Right atrium auricular region (tissue), 2 donors: Measurements from ENCODE around the gene MYCT1. TPM values are rescaled to one million over a fixed set of nuclear protein-coding genes. Genes with fewer than 3 reads are reported as not detected.
A peak's percentile ranks its signal among the peaks of the same experiment; 100 is the strongest.

Source experiments
- DNase-seq: peaks from one replicate; pipeline ENCODE4 v3.0.0-alpha.2; 2019; ENCODE audit warnings: low spot score
- H3K27ac ChIP-seq, 2 donors: fragments of 200-600 bp; sonication (generic); 1 replicate in 1 of 2; 2 replicates in 1 of 2; pipeline ENCODE4 v1.5.1; 2016 to 2019
- H3K27me3 ChIP-seq, 2 donors: fragments of 200-600 bp; sonication (generic); one replicate each; pipeline versions ENCODE4 v1.5.1 to v1.6.0; 2017 to 2019
- H3K36me3 ChIP-seq: fragments of 200-600 bp; sonication (generic); one replicate; pipeline ENCODE4 v1.5.1; 2016
- H3K4me1 ChIP-seq, 2 donors: fragments of 200-600 bp; sonication (generic); one replicate each; pipeline versions ENCODE4 v1.5.1 to v1.6.0; 2017 to 2019
- H3K4me3 ChIP-seq, 2 donors: fragments of 200-600 bp; sonication (generic); 1 replicate in 1 of 2; 2 replicates in 1 of 2; pipeline ENCODE4 v1.5.1; 2017 to 2019; ENCODE audit warnings: mild to moderate bottlenecking in 1 of 2, moderate library complexity in 1 of 2
- H3K9me3 ChIP-seq, 2 donors: fragments of 200-600 bp; sonication (generic); one replicate each; pipeline ENCODE4 v1.5.1; 2019
- total RNA-seq, 2 donors: library from RNA; depleted of rRNA; stranded (reverse); fragments of >200 nt; gene quantifications; one replicate each; pipeline ENCODE4 v1.1.0, GENCODE V29; 2016
- TF ChIP-seq, protein P1 (sequence below), 2 donors: fragments of 200-600 bp; sonication (generic); IDR thresholded peaks; one replicate each; pipeline ENCODE4 v1.5.1; 2019; ENCODE audit warnings: antibody characterized with exemption in 2 of 2

The MYCT1 gene
- total RNA-seq, 2 donors from 2014 or later = 8.1 to 15.0 TPM

DNA sequence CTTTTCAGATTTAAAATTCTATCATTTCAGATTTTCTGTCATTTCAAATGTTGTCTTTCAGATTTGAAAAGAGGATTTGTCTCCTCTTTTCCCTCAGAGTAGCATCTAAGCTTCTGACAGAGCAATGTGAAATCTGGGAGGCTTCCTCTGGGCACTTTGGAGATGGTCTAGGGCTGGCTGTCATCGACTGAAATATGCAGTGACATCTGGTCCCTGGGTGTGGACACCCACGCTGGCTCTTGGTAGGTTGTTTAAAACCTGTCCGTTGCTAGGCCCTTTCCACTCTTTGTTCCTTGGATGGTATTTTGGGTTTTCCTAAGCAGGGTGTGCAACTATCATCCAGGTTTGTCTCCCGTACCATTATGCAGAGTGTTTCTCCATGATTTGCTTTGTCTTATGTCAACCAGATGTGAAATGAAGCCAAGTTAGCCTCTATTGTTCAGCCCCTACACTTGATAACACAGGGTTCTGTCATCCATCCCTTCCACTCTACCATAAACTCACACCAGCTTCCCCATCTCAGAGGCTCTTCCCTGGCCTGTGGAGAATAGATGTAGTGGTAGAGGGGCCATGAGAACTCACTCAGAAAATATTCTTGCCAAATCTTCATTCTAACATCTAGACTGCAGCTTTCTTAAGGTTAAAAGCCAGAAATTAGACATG, 47.9 kb downstream of the MYCT1 start:
- no peaks in the 10 kb centered on the region for H3K4me1 ChIP-seq
- no peak overlapping the region for H3K4me3 ChIP-seq
- H3K27ac ChIP-seq = no peak overlapping the region
- H3K36me3 ChIP-seq = no peaks in the 10 kb centered on the region
- TF ChIP-seq, protein P1, sequence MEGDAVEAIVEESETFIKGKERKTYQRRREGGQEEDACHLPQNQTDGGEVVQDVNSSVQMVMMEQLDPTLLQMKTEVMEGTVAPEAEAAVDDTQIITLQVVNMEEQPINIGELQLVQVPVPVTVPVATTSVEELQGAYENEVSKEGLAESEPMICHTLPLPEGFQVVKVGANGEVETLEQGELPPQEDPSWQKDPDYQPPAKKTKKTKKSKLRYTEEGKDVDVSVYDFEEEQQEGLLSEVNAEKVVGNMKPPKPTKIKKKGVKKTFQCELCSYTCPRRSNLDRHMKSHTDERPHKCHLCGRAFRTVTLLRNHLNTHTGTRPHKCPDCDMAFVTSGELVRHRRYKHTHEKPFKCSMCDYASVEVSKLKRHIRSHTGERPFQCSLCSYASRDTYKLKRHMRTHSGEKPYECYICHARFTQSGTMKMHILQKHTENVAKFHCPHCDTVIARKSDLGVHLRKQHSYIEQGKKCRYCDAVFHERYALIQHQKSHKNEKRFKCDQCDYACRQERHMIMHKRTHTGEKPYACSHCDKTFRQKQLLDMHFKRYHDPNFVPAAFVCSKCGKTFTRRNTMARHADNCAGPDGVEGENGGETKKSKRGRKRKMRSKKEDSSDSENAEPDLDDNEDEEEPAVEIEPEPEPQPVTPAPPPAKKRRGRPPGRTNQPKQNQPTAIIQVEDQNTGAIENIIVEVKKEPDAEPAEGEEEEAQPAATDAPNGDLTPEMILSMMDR (IDR thresholded peaks at IDR 0.05) = no peak
- H3K27me3 ChIP-seq = no peaks in the 10 kb centered on the region
- no peak for DNase-seq
- no peaks in the 10 kb centered on the region for H3K9me3 ChIP-seq

DNA sequence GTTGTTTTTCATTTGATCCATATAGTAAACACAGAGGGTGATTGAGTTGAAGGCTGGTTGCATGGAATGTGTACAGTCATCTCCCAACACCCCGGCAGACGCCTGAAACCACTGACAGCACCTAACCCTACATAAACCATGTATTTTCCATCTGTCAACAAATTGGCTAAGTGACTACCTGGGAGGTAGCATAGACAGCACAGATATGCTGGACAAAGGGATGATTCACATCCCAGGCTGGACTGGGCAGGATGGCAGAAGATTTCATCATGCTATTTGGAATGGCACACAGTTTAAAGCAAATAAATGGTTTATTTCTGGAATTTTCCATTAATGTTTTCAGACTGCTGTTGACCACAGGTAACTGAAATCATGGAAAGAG, 48.5 kb downstream of the MYCT1 start:
- no peaks in the 10 kb centered on the region for H3K36me3 ChIP-seq
- no peaks in the 10 kb centered on the region for H3K9me3 ChIP-seq
- TF ChIP-seq, protein P1 (IDR thresholded peaks at IDR 0.05) = no peak
- H3K27me3 ChIP-seq = no peaks in the 10 kb centered on the region
- H3K4me3 ChIP-seq = no peak overlapping the region
- H3K4me1 ChIP-seq = no peaks in the 10 kb centered on the region
- DNase-seq = no peak
- no peak overlapping the region for H3K27ac ChIP-seq

DNA sequence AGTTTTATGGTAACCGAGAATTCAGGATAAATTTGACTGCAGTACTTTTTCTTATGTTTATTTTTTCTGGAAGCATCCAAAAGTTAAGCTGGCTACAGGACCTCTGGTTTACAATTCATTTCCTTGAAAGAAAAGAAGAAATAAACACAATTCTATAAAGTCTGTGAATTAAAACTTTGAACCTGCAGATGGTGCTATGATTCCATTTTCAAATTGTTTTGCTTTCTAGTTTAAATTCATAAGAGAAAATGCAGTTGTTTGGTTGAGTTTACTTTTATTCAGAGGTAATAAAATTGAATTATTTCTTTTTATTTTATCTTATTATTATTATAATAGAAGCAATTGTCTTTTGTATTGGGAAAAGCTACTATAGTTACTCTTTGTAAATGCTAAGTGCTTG, 51.1 kb downstream of the MYCT1 start:
- no peaks in the 10 kb centered on the region for H3K4me1 ChIP-seq
- H3K27me3 ChIP-seq = no peaks in the 10 kb centered on the region
- TF ChIP-seq, protein P1 (IDR thresholded peaks at IDR 0.05) = peak in 1 of 2 donors; percentile 33
- no peak for DNase-seq
- no peaks in the 10 kb centered on the region for H3K9me3 ChIP-seq
- no peaks in the 10 kb centered on the region for H3K36me3 ChIP-seq
- no peak overlapping the region for H3K27ac ChIP-seq
- no peak overlapping the region for H3K4me3 ChIP-seq

DNA sequence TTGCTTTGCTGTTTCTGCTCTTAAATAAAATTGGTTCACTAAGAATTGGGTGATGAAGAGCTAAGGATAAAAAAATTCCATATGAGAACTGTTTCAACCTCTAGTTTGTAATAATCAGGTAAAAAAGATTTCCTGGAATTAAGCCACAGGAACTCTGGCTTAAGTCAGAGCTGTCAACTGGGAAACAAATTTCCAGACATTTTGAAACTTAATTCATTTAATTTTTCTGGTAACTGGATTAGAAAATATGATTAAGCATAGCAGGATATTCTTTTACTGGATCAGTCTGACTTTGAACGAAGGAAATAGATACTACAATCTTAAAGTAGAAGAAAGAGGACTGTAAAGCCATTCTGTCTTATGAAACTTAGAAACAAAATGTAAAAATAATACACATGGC, 51.6 kb downstream of the MYCT1 start:
- H3K36me3 ChIP-seq = no peaks in the 10 kb centered on the region
- TF ChIP-seq, protein P1 (IDR thresholded peaks at IDR 0.05) = no peak
- H3K4me3 ChIP-seq = no peak overlapping the region
- no peaks in the 10 kb centered on the region for H3K4me1 ChIP-seq
- H3K9me3 ChIP-seq = no peaks in the 10 kb centered on the region
- DNase-seq = no peak
- no peak overlapping the region for H3K27ac ChIP-seq
- no peaks in the 10 kb centered on the region for H3K27me3 ChIP-seq

DNA sequence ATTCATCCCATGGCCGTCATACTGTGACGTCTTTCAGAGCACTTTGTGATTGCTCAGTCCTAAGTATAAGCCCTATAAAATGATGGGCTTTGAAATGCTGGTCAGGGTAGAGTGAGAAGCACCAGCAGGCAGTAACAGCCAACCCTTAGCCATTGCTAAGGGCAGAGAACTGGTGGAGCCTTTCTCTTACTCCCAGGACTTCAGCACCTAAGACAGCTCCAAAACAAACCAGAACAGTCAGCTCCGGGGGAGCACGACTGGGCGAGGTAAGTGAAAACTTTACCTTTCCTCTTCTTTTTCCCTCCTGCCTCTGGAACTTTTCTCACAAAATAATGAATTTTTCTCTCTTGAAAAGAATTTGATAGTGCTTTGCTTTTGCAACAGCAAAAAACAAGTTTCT, 53.0 kb downstream of the MYCT1 start, which contains the start of gene VIP:
TSS of gene VIP (plus strand) at position 104 of the 400 bp plus-strand sequence. CDS start 1,381 bp downstream, outside the sequence.
- no peak within 1 kb of the TSS for H3K4me3 ChIP-seq
- H3K9me3 ChIP-seq = no peaks in the 10 kb centered on the region
- no peak for DNase-seq
- no peaks in the 10 kb centered on the region for H3K4me1 ChIP-seq
- H3K27me3 ChIP-seq = no peaks in the 10 kb centered on the region
- no peaks in the 10 kb centered on the region for H3K36me3 ChIP-seq
- no peak within 1 kb of the TSS for H3K27ac ChIP-seq
- TF ChIP-seq, protein P1 (IDR thresholded peaks at IDR 0.05) = no peak

DNA sequence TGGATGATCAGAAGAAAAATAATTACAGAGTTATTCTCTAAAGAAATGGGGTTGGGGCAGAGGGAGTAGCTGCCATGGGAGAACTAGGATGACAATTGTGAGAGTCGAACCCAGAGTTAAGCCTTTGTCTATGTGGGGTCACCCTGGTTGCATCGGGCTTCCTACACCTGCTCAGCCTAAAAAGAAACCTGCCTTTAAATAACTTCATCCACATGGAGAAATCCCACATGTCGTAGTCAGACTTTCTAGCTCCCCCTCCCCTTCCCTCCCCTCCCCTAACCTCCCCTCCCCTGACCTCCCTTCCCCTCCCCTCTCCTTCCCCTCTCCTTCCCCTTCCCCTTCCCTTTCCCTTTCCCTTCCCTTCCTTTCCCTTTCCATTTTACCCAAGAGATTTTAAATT, 67.6 kb downstream of the MYCT1 start:
- Histone ChIP-seq H3K27ac (no peak overlapping the region), H3K27me3 (no peaks in the 10 kb centered on the region), H3K4me3 (no peak overlapping the region), H3K36me3 (no peaks in the 10 kb centered on the region), H3K4me1 (no peaks in the 10 kb centered on the region), H3K9me3 (no peaks in the 10 kb centered on the region)
- TF ChIP-seq, protein P1 (IDR thresholded peaks at IDR 0.05) = no peak
- DNase-seq = no peak
